ENCODE data around the gene CILP2.

CILP2 gene

DNA sequence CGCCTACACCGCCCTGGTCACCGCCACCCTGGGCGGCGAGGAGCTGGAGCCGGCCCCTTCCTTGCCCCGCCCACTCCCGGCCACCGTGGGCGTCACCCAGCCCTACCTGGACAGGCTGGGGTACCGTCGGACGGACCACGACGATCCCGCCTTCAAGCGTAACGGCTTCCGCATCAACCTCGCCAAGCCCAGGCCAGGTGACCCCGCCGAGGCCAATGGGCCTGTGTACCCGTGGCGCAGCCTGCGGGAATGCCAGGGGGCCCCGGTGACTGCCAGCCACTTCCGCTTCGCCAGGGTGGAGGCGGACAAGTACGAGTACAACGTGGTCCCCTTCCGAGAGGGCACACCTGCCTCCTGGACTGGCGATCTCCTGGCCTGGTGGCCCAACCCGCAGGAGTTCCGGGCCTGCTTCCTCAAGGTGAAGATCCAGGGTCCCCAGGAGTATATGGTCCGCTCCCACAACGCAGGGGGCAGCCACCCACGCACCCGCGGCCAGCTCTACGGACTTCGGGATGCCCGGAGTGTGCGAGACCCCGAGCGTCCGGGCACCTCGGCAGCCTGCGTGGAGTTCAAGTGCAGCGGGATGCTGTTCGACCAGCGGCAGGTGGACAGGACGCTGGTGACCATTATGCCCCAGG lies 7.0 kb downstream of the CILP2 start:
- no peak for DNase-seq

DNA sequence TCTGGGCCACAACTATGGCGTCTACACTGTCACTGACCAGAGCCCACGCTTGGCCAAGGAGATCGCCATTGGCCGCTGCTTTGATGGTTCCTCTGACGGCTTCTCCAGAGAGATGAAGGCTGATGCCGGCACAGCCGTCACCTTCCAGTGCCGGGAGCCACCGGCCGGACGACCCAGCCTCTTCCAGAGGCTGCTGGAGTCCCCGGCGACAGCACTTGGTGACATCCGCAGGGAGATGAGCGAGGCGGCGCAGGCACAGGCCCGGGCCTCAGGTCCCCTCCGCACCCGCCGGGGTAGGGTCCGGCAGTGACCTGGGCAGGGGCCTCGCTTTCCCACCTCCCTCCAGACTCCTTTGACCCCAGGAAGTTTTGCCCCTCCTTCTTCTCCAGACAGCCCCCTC lies 7.6 kb downstream of the CILP2 start:
- no peak for DNase-seq

DNA sequence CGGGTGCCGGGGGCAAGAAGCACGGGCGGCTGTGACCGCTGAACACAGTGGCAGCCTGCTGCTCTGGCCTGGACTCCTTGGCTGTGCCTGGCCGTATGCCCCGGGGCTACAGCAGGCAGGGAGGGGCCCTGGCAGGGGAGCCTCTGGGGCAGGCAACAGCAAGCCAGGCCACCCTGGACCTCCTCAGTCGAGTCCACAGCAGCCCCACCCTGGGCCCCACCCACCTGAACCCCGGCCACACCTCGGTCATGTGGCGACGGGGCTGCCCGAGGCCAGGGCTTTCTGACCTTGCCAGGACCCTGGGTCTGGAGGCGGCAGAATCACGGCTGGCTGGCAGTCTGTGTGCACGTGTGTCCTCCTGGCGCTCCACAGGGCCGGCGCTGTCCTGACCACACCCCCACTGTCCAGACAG lies 8.7 kb downstream of the CILP2 start:
- DNase-seq: no peak

DNA sequence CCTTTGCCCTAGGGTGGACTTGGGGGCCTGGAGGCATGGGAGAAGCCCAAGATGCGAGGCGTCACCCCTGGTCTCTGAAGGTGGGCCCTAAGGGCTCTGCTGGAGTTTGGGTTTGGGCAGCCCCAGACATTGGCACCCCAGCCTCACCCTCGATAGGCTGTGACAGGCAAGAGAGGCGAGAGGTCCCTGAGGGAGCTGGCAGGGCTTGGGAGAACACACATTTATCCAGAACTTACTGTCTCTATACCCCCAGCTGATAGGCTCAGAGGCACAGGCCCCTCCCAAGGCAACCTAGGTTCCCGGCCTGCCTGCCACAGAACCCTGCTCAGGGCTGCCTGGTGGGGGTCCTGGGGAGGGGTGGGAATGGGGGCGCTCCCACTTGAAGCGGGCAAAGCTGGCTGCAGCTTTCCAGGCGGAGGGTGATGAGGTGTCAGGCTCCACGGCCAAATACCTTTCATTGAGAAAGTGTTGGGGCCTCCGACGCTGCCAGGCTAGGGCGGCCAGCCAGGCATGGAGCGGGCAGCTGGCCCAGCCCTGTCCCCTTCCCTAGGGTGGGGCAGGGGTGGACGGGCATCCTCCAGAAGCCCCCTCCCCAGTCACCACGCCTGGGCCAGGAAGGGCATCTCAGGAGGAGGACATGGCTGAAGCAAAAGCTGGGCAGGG lies 9.7 kb downstream of the CILP2 start:
- no peak for DNase-seq

DNA sequence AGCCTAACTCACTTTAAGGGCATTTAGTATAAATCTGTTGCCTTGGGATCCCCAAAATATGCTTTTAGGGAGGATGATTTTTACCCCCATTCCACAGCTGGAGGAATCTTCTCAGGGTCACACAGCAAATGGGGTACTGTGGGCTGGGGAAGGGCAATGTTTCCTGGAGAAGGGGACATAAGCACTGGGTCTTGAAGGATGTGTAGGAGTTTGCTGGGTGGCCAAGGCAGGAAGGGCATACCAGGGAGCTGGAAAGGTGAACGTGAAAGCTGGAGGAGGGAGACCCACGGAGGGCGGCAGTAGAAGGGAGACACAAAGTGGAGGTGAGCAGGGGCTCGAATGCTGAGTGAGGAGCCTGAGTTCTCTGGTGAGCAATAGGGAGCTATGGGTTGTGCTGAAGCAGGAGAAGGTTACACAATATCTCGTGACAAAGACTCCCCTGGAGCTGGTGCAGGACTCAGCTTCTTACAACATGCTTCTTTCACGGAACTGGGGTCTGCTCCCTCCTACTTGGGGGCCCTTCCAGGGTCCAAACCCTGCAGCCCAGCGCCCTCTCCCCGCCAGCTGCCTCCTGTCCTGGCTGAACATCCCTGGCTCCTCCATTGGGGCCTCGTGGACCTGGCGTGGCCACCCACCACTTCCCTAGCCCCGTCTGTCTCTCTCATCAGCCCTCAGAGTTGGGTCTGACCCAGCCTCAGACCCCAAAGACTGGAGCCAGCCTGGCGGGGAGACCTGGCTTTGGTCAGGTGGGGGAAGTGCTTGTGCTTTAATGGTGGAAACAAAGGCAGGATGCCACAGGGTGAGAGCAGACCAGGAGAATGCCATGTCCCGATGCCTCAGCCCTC lies 11.1 kb downstream of the CILP2 start:
- no peak for DNase-seq

DNA sequence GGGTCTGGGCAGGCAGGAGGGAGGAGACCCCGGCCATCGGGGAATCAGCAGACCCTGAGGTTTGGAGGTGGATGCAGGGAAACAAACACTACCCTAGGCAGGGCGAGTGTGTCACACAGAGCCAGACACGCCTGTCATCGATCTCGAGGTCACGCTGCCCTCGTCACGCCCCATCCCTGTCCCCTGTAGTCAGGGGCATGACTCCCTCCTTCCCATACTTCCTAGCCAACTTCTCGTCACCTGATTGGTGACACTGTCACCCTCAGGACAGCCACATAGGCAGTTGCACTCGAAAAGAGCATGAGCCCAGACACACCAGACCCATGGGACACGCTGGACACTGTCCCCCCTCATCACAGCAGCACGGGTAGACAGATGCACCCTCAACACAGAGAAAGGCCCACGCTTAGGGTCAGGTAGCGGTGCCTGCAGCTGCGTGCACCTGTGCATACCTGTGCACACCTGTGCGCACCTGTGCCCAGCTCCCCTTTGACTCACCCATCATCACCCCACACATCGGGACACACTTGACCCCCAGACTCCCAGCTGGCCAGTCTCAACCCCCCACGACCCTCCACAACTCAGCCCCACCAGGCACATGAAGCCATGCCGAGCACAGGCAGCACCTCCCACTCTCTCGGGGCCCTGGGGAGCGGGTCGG lies 11.9 kb downstream of the CILP2 start:
- no peak for DNase-seq

DNA sequence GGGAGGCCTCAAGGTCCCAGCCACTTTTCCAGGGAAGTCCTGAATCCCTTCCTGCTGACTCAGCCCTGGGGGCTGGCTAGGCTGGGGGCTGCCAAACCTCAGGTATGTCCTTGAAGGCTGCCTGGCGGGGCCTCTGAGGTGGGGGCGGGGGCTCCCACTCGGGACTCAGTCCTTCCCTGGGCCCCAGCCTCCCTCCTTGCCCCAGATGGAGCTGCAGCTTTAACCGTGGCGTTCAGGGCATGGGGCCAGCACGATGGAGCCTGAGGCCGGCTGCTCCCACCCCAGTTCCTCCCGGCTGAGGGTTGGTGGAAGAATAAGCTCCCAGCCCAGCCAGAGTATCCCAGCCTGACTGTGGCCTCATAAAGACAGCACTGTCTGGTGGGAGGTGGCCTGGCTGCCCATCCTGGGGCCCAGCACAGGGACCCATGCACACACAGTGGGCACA lies 12.4 kb downstream of the CILP2 start:
- DNase-seq: no peak

DNA sequence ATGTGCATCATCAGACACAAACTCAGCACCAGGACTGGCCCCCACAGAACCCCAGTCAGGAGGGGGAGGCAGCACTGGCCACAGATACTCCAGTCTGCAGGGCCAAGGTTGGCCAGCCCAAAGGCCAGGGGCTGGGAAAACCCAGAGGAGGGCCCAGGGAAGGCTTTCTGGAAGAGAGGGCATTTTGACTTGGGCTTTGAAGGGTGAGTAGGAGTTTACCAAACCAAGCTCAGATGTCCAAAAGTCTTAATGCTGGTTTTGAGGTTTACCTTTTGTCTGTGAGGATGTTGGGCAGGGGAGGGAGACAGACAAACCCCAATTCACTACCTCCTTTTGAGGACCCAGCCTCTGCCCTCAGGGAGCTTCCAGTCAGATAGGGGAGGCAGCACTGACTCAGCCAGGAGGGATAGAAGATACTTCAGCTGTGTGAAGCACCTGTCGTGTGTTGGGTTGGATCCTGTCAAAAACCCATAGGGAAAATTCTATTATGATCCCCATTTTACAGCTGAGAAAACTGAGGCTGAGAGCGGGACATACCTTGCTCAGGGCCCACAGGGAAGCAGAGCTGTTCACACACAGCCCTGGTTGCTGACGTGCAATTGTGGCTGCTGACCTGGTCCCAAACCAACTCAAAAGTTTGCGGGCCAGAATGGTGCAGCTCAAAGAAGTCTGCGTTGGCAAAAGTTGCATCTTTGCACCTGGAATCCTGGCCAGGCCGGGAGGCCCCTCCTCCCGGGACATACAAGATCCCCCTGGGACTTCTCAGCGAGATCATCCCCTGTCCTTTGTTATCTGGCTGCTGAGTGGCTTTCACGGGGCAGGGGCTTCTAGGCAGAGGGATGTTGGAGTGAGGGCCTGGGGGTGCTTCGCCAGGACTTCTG lies 13.1 kb downstream of the CILP2 start:
- no peak for DNase-seq

DNA sequence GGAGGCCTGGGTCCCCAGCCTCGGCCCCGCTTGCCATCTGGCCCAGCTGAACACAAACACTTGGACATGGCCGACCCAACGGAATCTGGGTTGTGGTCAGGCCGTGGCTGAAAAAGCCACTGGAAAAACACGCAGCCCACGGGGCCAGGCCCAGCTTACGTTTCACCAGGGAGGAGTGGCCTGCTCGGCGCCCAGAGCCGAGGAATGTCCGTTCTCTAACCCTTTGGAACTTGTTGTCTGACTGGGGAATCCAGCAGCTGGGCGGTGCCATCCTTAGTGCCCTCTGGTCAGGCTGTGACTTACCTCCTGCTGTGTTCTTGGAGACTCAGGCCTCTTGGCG lies 13.8 kb downstream of the CILP2 start:
- no peak for DNase-seq

DNA sequence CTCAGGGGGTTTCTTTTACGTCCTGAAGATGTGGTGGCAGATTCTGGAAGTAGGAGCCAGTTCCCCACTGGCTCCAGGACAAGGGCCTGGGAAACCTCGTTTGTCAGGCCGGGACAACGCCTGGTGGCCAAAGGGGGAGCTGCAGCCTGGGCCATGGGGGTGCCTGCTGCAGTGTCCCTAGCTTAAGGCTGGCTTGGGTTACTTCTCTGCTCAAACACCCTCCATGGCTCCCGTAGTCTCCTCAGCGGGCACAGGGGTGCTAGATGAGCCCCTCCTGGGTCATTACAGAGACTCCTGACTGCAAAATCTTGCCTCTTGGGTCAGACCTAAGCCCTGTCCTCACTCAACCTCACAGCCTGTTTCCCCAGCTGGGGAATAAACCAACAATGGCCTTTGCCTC lies 14.7 kb downstream of the CILP2 start:
- no peak for DNase-seq

DNA sequence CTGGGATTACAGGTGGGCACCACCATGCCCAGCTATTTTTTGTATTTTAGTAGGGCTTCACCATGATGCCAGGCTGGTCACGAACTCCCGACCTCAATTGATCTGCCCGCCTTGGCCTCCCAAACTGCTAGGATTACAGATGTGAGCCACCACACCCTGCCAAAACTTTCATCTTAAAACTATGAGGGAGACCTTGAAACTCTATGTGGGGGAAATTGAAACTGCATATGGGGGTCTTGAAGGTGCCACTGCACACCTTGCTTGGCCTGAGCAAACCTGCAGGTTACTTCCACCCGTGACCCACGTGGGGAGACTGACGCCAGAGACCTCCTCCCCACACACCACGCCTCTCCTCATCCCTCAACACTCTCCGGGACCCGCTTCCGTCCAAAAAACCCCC lies 15.6 kb downstream of the CILP2 start:
- DNase-seq: no peak

DNA sequence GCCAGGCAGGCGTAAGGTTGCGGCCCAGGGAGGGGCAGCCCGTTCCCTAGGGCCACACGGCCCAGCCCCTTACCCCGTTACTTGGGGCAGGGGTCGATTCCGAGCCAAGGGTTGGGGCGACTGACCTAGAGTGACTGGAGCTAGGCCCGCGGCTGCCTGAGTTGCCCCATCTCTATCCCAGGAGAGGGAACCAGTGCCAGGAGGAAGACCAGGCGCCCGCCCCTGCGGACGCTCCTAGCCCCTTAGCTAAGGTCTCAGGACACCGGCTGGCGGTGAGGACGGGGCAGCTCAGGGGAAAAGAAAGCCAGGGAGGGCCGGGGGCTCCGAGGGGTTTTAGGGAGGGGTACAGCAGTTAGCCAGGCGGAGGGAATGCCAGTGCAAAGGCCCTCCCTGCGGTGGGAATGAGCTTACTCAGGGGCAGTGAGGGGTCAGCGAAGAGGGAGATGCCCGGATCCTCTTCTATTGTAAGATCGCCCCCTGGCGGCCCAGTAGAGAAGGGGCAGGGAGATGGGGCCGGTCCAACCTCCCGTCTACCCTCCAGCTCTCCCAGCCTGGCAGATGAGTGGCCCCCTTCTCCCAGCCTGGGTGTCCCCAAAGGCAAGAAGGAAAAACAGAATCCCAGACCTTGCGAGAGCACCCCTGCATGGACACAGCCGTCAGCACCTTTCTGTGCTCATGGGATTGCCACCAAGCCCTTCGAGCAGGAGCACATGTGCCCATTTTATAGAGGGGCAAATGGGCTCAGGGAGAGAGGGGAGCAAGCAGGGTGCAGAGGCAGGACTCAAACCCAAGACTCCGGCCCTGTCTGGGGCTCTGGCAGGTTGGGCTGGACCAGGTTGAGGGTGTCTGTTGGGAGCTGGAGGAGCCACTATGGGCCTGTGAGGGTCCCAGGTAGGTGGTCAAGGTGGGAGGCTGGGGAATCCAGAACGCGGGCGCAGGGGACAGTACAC lies 16.3 kb downstream of the CILP2 start:
- peak; percentile 70 for DNase-seq

DNA sequence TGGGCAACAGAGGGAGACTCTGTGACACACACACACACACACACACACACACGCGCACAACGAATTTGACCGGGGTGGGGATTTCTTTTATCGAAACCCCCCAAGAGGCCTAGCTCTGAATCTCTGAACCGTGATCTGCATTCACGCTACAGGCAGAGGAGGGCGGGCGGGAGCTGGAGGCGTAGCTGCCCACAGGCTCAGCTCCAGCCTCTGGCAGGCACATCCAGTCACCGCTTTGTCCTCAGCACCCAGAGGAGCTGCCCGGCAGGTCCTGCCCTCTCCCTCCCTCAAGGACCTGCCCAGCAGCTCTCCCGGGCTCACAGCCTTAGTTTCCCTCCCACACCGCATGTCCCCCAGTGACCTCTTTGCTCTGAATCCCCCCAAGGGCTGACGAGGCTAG lies 20.0 kb downstream of the CILP2 start:
- no peak for DNase-seq

DNA sequence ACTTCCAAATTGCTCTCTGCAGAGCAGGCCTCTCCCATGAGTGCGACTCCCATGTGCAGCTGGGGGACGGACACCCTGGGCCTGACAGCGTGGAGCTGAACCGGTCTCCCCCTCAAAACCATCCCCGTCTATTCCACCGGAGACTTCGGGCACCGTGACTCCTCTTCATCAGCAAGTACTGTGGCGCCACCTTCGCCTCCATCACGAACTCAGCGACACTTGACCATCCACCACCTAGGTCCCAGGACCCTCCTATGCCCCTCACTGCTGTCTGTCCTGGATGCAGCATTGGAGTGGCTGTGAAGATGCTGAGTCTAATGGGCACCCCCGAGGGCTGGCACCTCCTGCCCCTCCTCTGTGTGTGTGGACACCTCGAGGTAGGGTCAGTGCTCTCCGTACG lies 20.6 kb downstream of the CILP2 start:
- no peak for DNase-seq

DNA sequence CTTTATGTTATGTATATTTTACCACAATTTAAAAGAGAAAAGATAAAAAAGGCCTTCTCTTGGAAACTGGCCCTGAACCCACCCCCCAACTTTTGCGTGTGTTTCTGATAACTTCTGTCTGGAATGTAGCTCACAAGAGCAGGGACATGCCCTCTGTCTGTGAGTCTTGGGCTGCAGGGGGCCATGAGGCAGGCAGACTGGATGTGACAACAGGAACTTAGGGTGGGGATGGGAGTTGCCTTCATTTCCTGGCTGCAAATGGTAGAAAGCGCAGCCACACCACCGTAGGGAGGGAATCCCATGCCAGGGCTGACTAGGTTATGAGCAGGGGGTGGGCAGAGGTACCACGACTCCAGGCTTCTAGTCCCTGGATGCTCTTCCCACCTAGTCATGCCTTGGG lies 21.9 kb downstream of the CILP2 start:
- no peak for DNase-seq

DNA sequence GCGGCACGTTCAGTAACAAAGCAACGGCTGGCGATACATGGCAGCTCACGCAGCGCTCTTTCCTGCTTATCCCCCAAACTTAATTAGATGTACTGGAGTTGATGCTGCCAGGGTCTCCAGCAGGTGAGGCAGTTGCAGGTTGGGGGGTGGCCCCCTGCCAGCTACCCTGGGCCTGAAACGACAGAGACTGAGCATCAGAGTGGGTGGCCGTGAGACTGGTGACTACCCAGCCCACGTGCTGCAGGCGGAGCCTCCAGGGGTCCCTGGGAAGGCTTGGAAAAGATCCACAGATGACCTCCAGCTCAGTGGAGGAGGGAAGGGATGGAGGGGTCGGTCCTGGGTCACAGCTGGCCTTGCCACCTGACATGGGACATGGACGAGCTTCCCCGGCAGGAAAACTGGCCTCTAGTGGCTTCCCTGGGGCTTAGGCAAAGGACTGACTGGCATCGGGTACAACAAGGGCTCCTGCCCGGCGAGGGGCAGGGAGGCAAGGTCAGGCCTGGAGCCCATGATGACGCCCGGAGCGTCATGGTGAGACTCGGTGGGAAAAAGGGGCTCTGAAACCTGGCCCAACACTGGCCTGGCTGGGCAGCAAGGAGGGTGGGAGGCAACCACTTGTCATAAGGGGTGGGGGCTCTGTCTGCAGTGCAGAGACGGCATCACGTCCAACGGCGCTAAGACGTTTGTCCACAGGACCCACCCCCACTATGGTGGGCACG lies 24.0 kb downstream of the CILP2 start:
- no peak for DNase-seq

DNA sequence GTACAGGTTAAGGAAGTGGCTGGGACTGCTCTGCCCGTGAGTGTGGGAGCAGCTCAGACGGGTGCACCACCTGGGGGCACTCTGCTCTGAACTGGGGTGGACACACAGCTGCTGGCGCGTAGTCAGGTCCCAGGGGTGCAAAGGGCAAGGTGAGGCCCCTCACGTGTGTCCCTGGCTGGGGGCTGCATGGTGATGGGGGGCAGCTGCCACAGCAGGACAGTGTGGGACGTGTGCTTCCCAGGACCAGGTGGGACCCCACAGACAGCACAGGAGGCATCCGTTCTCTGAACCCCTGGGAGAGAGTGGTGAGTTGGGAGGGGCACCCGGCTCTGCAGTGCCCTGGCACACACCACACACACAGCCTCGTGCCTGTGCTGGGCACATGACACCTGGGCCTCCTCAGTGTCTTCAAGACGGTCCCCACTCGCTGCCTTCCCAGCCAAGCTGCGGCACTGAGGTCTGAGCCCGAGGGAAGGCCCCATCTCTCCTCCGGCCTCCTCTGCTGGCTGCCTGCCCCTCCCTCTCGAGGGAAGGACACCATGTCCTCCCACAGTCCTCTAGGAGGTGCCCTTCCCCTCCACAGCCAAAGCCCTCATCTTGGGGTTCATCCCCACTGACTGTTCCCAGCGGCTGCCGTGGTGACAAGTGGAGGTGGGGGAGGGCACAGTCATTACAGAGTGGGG lies 24.7 kb downstream of the CILP2 start:
- peak; percentile 21 for DNase-seq

DNA sequence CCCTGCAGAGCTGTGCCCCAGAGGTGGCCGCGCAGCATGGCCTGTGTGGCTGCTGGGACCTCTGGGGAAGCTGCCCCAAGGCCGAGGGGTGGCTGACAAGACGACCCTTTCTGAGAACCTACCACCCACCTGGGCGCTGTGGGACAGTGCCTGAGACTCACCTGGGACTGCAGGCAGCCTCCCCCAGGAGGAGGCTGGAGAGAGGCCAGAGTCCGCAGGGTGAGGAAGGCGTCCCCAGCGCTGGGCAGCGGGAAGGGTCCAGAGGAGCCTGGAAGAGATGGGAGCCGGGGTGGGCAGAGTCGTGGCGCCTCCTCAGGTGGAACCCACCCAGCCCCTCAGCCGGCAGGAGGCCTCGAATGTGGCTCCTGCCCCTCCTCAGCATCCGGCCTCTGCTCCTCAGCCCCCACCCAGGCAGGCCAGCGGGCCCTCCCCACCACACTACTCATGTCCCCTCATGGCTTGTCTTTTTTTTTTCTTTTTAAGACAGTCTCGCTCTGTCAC lies 25.3 kb downstream of the CILP2 start:
- DNase-seq: no peak

DNA sequence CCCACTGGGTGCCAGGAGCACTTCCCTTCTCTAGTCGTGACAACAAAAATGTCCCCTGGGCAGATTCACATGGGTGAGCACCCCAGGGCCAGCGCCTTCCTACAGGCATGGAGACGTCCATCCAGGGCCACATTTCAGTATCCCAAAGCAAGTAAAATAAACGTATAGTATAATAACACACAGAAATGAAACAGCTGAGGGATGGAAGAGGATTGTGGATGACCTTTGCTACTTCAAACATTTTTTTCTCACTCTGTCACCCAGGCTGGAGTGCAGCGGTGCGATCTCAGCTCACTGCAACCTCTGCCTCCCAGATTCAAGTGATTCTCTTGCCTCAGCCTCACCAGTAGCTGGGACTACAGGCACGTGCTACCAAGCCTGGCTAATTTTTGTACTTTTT lies 28.2 kb downstream of the CILP2 start:
- DNase-seq: no peak

DNA sequence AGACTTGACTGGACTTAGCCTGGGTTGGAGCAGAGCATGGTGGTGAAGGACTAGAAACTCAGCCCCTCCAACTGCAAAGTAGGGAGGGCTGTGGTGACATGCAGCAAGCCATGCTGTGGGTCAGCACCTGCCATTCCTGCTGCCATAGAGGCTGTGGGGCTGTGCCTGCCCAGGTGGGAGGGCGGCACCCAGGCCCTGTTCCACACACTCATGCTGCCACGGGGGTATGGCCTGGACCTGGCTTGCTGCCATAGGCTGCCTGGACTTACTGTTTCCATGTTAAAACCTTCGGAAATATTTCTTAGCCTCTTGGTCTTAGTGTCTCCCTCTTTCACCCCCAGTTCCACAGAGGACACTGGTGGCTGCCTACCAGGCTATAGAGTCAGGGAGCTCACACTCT lies 29.3 kb downstream of the CILP2 start:
- no peak for DNase-seq
